Right atrium auricular region (tissue), 2 donors: ENCODE measurements around the gene ASIC5. TPM values are rescaled to one million over a fixed set of nuclear protein-coding genes. Genes with fewer than 3 reads are reported as not detected.

Source experiments
- DNase-seq: peaks from one replicate; pipeline ENCODE4 v3.0.0-alpha.2; 2019; ENCODE audit warnings: low spot score
- H3K27ac ChIP-seq, 2 donors: fragments of 200-600 bp; sonication (generic); 1 replicate in 1 of 2; 2 replicates in 1 of 2; pipeline ENCODE4 v1.5.1; 2016 to 2019
- H3K27me3 ChIP-seq, 2 donors: fragments of 200-600 bp; sonication (generic); one replicate each; pipeline versions ENCODE4 v1.5.1 to v1.6.0; 2017 to 2019
- H3K36me3 ChIP-seq: fragments of 200-600 bp; sonication (generic); one replicate; pipeline ENCODE4 v1.5.1; 2016
- H3K4me1 ChIP-seq, 2 donors: fragments of 200-600 bp; sonication (generic); one replicate each; pipeline versions ENCODE4 v1.5.1 to v1.6.0; 2017 to 2019
- H3K4me3 ChIP-seq, 2 donors: fragments of 200-600 bp; sonication (generic); 1 replicate in 1 of 2; 2 replicates in 1 of 2; pipeline ENCODE4 v1.5.1; 2017 to 2019; ENCODE audit warnings: mild to moderate bottlenecking in 1 of 2, moderate library complexity in 1 of 2
- H3K9me3 ChIP-seq, 2 donors: fragments of 200-600 bp; sonication (generic); one replicate each; pipeline ENCODE4 v1.5.1; 2019
- total RNA-seq, 2 donors: library from RNA; depleted of rRNA; stranded (reverse); fragments of >200 nt; gene quantifications; one replicate each; pipeline ENCODE4 v1.1.0, GENCODE V29; 2016
- TF ChIP-seq, protein P1 (sequence below), 2 donors: fragments of 200-600 bp; sonication (generic); IDR thresholded peaks; one replicate each; pipeline ENCODE4 v1.5.1; 2019; ENCODE audit warnings: antibody characterized with exemption in 2 of 2

Gene ASIC5
- total RNA-seq, 2 donors from 2014 or later, result not detected

DNA sequence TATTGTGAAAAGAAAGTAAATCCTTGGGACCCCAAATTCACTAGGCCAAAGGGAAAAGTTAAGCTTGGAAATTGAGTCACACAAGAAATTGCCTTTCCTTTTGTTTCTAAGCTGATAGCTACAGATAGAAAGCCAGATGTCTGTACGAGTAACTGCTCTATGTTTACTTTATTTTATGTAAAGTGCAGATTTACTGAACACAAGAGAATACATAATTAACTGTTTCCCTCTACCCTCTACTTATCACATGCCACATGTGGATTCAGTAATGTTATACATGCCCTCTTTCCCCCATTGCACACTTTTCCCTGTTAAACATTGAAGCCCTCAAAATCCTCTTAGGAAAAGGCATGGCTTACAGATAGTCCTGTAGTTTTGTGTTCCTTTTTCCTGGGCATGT is 21.0 kb upstream of the ASIC5 start:
- no peaks in the 10 kb centered on the region for H3K9me3 ChIP-seq
- H3K27me3 ChIP-seq, result no peaks in the 10 kb centered on the region
- H3K27ac ChIP-seq, result no peak overlapping the region
- TF ChIP-seq, protein P1, sequence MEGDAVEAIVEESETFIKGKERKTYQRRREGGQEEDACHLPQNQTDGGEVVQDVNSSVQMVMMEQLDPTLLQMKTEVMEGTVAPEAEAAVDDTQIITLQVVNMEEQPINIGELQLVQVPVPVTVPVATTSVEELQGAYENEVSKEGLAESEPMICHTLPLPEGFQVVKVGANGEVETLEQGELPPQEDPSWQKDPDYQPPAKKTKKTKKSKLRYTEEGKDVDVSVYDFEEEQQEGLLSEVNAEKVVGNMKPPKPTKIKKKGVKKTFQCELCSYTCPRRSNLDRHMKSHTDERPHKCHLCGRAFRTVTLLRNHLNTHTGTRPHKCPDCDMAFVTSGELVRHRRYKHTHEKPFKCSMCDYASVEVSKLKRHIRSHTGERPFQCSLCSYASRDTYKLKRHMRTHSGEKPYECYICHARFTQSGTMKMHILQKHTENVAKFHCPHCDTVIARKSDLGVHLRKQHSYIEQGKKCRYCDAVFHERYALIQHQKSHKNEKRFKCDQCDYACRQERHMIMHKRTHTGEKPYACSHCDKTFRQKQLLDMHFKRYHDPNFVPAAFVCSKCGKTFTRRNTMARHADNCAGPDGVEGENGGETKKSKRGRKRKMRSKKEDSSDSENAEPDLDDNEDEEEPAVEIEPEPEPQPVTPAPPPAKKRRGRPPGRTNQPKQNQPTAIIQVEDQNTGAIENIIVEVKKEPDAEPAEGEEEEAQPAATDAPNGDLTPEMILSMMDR (IDR thresholded peaks at IDR 0.05), result no peak
- H3K4me1 ChIP-seq, result no peaks in the 10 kb centered on the region
- H3K4me3 ChIP-seq, result no peak overlapping the region
- DNase-seq, result no peak
- no peaks in the 10 kb centered on the region for H3K36me3 ChIP-seq

DNA sequence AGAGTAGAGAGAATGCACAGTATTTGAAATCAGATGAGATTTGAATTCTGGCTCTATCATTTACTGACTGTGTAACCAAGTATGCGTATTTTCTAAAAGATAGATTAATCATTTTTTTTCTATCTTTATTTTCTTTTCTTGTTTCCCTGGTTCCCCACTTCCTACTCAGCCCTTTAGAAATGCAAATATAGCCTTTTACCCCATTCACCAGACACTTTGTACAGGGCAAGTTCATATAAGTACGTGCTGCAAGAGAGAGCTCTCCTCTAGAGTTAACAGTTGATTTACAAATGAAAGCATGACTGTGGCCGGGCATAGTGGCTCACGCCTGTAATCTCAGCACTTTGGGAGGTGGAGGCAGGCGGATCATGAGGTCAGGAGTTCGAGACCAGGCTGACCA is 19.6 kb upstream of the ASIC5 start:
- Histone ChIP-seq H3K27me3 (no peaks in the 10 kb centered on the region), H3K27ac (no peak overlapping the region), H3K9me3 (no peaks in the 10 kb centered on the region), H3K4me3 (no peak overlapping the region), H3K4me1 (no peaks in the 10 kb centered on the region), H3K36me3 (no peaks in the 10 kb centered on the region)
- TF ChIP-seq, protein P1 (IDR thresholded peaks at IDR 0.05), result no peak
- no peak for DNase-seq

DNA sequence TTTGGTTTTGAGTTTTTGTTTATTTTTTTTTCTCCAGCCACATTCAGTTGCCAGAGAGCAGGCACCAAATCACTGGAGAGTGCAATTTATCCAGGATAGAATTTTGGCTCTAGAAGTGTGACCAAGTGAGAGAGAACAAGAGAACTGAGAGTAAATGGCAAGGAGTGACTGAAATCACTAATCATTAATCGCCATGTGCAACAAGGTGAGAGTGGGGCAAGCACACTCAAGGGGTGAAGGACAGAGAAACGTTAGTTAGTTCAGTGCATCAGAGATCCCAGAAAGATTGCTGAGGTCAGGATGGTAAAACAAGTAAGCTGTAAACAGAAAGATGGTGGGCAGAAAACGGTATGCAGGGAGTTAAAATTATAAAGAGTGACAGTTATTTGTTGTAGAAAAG is 17.8 kb upstream of the ASIC5 start:
- no peaks in the 10 kb centered on the region for H3K4me1 ChIP-seq
- H3K36me3 ChIP-seq, result no peaks in the 10 kb centered on the region
- DNase-seq, result no peak
- TF ChIP-seq, protein P1 (IDR thresholded peaks at IDR 0.05), result no peak
- no peaks in the 10 kb centered on the region for H3K27me3 ChIP-seq
- H3K27ac ChIP-seq, result no peak overlapping the region
- H3K4me3 ChIP-seq, result no peak overlapping the region
- no peaks in the 10 kb centered on the region for H3K9me3 ChIP-seq

DNA sequence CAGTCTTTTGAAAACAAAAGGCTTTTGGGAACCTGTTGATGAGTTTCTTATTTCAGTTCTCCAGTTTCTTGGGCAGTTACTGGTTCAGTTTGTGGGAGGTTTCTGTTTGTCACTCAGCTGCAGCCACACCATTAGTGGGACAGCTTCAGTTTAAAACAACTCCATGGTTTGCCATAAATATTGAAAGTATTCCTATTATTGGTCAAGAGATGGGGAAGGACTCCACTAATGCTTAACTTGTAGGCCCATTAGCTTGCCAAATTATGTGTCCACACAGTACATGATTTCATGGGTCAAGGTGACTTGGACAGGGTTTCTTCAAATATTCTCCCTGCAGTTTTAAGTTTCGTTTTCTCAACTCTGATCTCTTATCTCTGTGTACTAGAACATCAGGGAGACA is 15.5 kb upstream of the ASIC5 start:
- TF ChIP-seq, protein P1 (IDR thresholded peaks at IDR 0.05), result no peak
- Histone ChIP-seq H3K4me1 (no peaks in the 10 kb centered on the region), H3K36me3 (no peaks in the 10 kb centered on the region), H3K9me3 (no peaks in the 10 kb centered on the region), H3K27me3 (no peaks in the 10 kb centered on the region), H3K4me3 (no peak overlapping the region), H3K27ac (no peak overlapping the region)
- no peak for DNase-seq

DNA sequence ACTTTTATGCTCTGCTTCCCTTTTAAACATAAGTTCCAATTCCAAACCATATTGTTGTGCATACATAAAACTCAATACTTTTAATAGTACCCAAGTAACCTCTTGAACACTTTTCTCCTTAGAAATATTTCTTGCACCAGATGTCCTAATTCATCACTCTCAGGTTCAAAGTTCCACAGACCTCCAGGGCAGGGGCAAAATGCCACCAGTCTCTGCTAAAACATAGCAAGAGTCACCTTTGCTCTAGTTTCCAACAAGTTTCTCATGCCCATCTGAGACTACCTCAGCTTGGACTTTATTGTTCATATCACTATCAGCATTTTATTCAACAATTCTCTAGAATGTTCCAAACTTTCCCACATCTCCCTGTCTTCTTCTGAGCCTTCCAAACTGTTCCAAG is 13.7 kb upstream of the ASIC5 start:
- Histone ChIP-seq H3K4me3 (no peak overlapping the region), H3K4me1 (no peaks in the 10 kb centered on the region), H3K27ac (no peak overlapping the region), H3K27me3 (no peaks in the 10 kb centered on the region), H3K9me3 (peaks cover 0 to 11% of the 10 kb centered on the region in 2 donors), H3K36me3 (no peaks in the 10 kb centered on the region)
- TF ChIP-seq, protein P1 (IDR thresholded peaks at IDR 0.05), result no peak
- DNase-seq, result no peak

DNA sequence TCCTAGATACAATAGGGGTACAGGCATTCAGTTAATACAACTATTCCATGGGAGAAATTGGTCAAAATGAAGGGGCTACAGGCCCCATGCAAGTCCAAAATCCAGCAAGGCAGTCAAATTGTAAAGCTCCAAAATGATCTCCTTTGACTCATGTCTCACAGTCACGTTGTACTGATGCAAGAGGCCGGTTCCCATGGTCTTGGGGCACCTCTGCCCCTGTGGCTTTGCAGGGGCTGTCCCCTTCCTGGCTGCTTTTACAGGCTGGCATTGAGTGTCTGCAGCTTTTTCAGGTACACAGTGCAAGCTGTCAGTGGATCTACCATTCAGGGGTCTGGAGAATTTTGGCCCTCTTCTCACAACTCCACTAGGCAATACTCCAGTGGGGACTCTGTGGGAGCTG is 12.5 kb upstream of the ASIC5 start:
- TF ChIP-seq, protein P1 (IDR thresholded peaks at IDR 0.05), result no peak
- Histone ChIP-seq H3K27ac (no peak overlapping the region), H3K36me3 (no peaks in the 10 kb centered on the region), H3K4me1 (no peaks in the 10 kb centered on the region), H3K27me3 (no peaks in the 10 kb centered on the region), H3K4me3 (no peak overlapping the region), H3K9me3 (peaks cover 0 to 15% of the 10 kb centered on the region in 2 donors)
- no peak for DNase-seq
